ENCODE measurements around the gene HEG1.

GRCh38 chr3:124966521-124967445 is 89.0 kb downstream of the HEG1 start:
- no peak for TF ChIP-seq CTCF (IDR thresholded peaks at IDR 0.05; ENCODE audit: insufficient read depth, low read length, poor library complexity, severe bottlenecking)
- TF ChIP-seq EZH2phosphoT487 (conservative IDR thresholded peaks at IDR 0.05; ENCODE audit: low read length), result no peak

All from SU-DHL-6 (cell line).